Smooth muscle cell of the pulmonary artery (primary cell): ENCODE results near the gene FNDC3A. TPM values are rescaled to one million over a fixed set of nuclear protein-coding genes. Genes with fewer than 3 reads are reported as not detected.

ENCODE experiments used
- total RNA-seq: library from RNA; depleted of rRNA; stranded (reverse); fragments of >200 nt; gene quantifications from 2 replicates; pipeline ENCODE4 v1.2.3, GENCODE V29; 2014

The FNDC3A gene, protein sequence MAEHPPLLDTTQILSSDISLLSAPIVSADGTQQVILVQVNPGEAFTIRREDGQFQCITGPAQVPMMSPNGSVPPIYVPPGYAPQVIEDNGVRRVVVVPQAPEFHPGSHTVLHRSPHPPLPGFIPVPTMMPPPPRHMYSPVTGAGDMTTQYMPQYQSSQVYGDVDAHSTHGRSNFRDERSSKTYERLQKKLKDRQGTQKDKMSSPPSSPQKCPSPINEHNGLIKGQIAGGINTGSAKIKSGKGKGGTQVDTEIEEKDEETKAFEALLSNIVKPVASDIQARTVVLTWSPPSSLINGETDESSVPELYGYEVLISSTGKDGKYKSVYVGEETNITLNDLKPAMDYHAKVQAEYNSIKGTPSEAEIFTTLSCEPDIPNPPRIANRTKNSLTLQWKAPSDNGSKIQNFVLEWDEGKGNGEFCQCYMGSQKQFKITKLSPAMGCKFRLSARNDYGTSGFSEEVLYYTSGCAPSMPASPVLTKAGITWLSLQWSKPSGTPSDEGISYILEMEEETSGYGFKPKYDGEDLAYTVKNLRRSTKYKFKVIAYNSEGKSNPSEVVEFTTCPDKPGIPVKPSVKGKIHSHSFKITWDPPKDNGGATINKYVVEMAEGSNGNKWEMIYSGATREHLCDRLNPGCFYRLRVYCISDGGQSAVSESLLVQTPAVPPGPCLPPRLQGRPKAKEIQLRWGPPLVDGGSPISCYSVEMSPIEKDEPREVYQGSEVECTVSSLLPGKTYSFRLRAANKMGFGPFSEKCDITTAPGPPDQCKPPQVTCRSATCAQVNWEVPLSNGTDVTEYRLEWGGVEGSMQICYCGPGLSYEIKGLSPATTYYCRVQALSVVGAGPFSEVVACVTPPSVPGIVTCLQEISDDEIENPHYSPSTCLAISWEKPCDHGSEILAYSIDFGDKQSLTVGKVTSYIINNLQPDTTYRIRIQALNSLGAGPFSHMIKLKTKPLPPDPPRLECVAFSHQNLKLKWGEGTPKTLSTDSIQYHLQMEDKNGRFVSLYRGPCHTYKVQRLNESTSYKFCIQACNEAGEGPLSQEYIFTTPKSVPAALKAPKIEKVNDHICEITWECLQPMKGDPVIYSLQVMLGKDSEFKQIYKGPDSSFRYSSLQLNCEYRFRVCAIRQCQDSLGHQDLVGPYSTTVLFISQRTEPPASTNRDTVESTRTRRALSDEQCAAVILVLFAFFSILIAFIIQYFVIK
- total RNA-seq = 70.8 and 73.4 TPM in 2 replicates

DNA sequence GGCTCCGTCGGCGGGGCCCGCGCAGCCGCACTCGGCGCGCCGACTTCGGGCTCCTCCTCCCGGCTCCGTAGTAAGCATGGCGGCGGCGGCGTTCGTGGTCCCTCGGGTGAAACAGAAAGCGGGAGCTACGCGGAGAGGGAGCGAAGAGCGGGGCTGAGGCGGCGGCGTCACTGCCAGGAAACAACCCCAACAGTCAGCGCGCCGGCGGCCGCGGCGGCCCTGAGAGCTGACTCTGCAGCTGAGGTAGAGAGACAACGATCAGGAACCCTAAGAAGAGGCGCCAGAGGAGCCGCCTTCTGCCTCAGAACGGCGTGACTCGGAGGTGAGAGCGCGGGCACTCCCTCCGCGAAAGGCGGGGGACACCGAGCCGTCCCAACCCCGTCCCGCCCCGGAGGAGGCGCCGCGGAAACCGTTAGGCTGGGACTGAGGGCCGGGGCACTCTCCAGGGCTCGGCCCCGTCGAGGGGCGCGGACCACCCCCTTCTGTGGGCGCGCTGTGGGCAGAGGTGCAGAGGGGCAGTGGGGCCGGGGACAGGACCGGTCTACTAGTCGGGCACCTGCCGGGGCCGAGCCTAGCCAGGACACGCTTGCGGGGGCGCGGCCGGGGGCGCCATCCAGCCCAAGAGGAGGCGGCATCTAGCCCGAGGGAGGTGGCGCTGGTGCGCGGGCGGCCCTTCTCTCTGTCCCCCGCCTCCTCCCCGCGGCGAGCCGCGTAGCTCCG, at the start of gene FNDC3A:
FNDC3A (plus strand) TSS at position 57 of the 720 bp plus-strand sequence. CDS start 30,279 bp downstream, outside the sequence.

DNA sequence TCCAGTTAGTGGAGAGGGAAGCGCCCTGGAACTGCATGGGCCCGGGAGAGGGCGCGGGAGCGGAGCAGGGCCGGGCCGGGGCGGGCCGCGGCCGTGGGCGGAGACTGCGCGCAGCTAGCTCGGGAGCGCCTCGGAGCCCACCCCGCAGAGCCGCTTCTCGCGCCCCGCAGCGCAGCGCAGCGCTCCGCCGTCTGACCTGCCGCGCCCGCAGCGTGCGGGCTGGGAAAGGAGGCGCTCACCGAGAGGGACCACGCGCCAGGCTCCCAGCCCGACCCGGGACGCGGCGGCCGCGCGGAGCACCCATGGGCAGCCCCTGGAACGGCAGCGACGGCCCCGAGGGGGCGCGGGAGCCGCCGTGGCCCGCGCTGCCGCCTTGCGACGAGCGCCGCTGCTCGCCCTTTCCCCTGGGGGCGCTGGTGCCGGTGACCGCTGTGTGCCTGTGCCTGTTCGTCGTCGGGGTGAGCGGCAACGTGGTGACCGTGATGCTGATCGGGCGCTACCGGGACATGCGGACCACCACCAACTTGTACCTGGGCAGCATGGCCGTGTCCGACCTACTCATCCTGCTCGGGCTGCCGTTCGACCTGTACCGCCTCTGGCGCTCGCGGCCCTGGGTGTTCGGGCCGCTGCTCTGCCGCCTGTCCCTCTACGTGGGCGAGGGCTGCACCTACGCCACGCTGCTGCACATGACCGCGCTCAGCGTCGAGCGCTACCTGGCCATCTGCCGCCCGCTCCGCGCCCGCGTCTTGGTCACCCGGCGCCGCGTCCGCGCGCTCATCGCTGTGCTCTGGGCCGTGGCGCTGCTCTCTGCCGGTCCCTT, 244.5 kb downstream of the FNDC3A start, which contains the start of gene MLNR:
MLNR (plus strand) TSS at position 303 of the 820 bp plus-strand sequence; CDS start at position 303, 0 bp downstream.

DNA sequence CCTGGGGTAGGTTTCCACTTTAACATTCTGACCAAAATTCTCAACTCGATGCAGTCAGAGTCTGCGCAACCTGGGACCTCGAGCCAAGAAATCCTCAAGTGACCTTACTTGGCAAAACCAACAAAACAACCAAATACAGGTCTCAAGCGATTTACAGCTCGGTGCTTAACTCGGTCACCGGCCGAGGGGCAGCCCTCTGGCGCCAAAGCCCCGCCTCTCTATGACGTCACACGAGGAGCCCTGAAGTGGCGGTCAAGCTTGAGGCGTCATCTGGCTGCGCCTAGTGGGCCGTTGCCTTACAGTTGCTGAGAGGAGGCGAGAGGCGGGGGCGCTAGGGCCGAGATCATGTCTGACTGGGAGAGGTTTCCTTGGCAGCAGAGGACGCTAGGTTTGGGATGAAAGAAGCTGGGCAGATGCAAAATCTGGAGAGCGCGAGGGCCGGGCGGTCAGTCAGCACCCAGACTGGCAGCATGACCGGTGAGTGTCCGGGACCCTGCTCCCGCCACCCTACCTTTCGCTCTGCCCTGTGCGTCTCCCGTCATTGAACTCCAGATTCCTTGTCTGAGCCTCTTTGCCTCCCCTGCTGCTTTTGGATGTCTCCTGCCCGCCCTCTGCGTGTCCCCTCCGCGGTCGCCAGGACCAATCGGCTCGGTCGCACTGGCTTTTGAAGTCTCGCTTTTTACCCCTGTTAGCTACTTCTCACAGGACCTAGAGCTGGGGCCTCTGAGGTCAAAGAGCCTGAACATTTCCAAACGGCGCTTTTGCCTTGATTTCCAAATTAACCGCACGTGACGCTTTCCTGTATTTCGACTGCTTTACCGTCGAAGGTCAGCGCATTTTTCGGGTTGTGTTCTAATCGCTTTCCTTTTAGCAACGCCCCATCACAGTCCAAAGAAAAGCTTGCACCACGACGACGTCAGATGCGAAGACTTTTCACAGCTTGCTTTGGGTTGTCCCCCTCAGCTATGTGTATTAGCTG, 272.2 kb downstream of the FNDC3A start, which contains the start of gene CDADC1:
CDADC1 (plus strand) TSS at position 283 of the 979 bp plus-strand sequence; CDS start at position 396, 113 bp downstream.

Other genes starting within 250 kb of the FNDC3A start
- gene MLNR, start 244.4 kb downstream of the FNDC3A start, total RNA-seq = not detected in 2 replicates